ENCODE results near the gene TMEM203. TPM values are rescaled to one million over a fixed set of nuclear protein-coding genes. Genes with fewer than 3 reads are reported as not detected.
A peak's percentile ranks its signal among the peaks of the same experiment; 100 is the strongest.

The TMEM203 gene
- total RNA-seq, 4 donors from 2014 or later = 24.7 to 45.9 (median 32.0) TPM

- peak; percentile 89 to 90 for ATAC-seq
- Histone ChIP-seq H3K27me3 (peaks cover 5 to 7% (median 7%) of the 10 kb centered on the region in 3 donors), H3K4me1 (peaks cover 8 to 21% of the 10 kb centered on the region in 2 donors), H3K9me3 (no peaks in the 10 kb centered on the region), H3K27ac (peak overlapping the region; percentile 87 to 93 (median 90)), H3K4me3 (peak overlapping the region; percentile 63 to 94 (median 88)), H3K36me3 (no peaks in the 10 kb centered on the region)
- peak; percentile 97 to 98 for DNase-seq
- TF ChIP-seq POLR2A (IDR thresholded peaks at IDR 0.05) (peak; percentile 61), CTCF (IDR thresholded peaks at IDR 0.05 in 4 of 5, conservative IDR thresholded peaks at IDR 0.05 in 1 of 5) (no peak)
- in situ Hi-C loops (cut with MboI; ENCODE audit: low sequenced_read_pairs in 4 of 4) (loop anchor here in 1 of 4 donors (10.0 kb wide), 1 partner anchor 99 kb away; no protein-coding TSS in a partner anchor), intact Hi-C loops (cut with DNase I; ENCODE audit: low total_unique reads) (loop anchor here (1.0 to 5.0 kb wide), 4 partner anchors 23 to 44 kb away; partner anchors contain the start of genes ANAPC2, NELFB, SSNA1 and TPRN)
Observed at GRCh38 chr9:137223078-137223970, 17.9 kb upstream of the TMEM203 start.

GRCh38 chr9:137222190-137223077 lies 17.0 kb upstream of the TMEM203 start, which contains the start of gene RNF208:
RNF208 (minus strand) TSS chr9:137222240; CDS start chr9:137221212, 1,028 bp downstream.
- intact Hi-C loops (cut with DNase I; ENCODE audit: low total_unique reads) = loop anchor here (1.0 to 5.0 kb wide), 4 partner anchors 22 to 45 kb away; partner anchors contain the start of genes ANAPC2, NELFB, SSNA1 and TPRN
- DNase-seq (no peak), ATAC-seq (peak; percentile 14 to 31)
- Histone ChIP-seq H3K4me1 (peaks cover 11 to 26% of the 10 kb centered on the region in 2 donors), H3K27ac (peak within 1 kb of the TSS; percentile 87 to 93 (median 90)), H3K27me3 (peaks cover 0 to 4% (median 2%) of the 10 kb centered on the region in 3 donors), H3K36me3 (no peaks in the 10 kb centered on the region), H3K4me3 (peak within 1 kb of the TSS; percentile 63 to 94 (median 82)), H3K9me3 (no peaks in the 10 kb centered on the region)
- in situ Hi-C loops (cut with MboI; ENCODE audit: low sequenced_read_pairs in 4 of 4) = loop anchor here in 1 of 4 donors (10.0 kb wide), 1 partner anchor 98 kb away; no protein-coding TSS in a partner anchor
- TF ChIP-seq CTCF (IDR thresholded peaks at IDR 0.05 in 4 of 5, conservative IDR thresholded peaks at IDR 0.05 in 1 of 5) (no peak), POLR2A (IDR thresholded peaks at IDR 0.05) (peak in 1 of 2 donors; percentile 7)

- peaks cover 17 to 32% of the 10 kb centered on the region in 2 donors for H3K4me1 ChIP-seq
Observed at GRCh38 chr9:137221506-137222111, 16.2 kb upstream of the TMEM203 start.

More at GRCh38 chr9:137221506-137222111, 16.2 kb upstream of the TMEM203 start:
- DNase-seq (no peak), ATAC-seq (no peak)
- TF ChIP-seq POLR2A (IDR thresholded peaks at IDR 0.05) (no peak), CTCF (IDR thresholded peaks at IDR 0.05 in 4 of 5, conservative IDR thresholded peaks at IDR 0.05 in 1 of 5) (no peak)
- in situ Hi-C loops (cut with MboI; ENCODE audit: low sequenced_read_pairs in 4 of 4) (loop anchor here in 1 of 4 donors (10.0 kb wide), 1 partner anchor 97 kb away; no protein-coding TSS in a partner anchor), intact Hi-C loops (cut with DNase I; ENCODE audit: low total_unique reads) (loop anchor here (5.0 kb wide), 1 partner anchor 46 kb away; no protein-coding TSS in a partner anchor)
- Histone ChIP-seq H3K27me3 (no peaks in the 10 kb centered on the region), H3K9me3 (no peaks in the 10 kb centered on the region), H3K27ac (peak overlapping the region in 1 of 4 donors; percentile 42), H3K36me3 (no peaks in the 10 kb centered on the region), H3K4me3 (peak overlapping the region; percentile 34 to 50 (median 48))

Measured in gastrocnemius medialis (tissue), 4 donors.